ENCODE data around the gene TLR9. TPM values are rescaled to one million over a fixed set of nuclear protein-coding genes. Genes with fewer than 3 reads are reported as not detected.

TLR9 gene
- total RNA-seq, 4 donors from 2014 or later: 0.19 to 0.61 TPM; not detected in 2

GRCh38 chr3:52238761-52239701 lies 13.6 kb upstream of the TLR9 start, which contains the start of gene TWF2:
TSS of gene TWF2 (minus strand) at chr3:52239158. CDS start at chr3:52239016, 142 bp downstream.
- intact Hi-C loops (cut with DNase I; ENCODE audit: low total_unique reads): loop anchor here (10.0 kb wide), 1 partner anchor 46 kb away; the partner anchor contains the start of gene GLYCTK
- DNase-seq (ENCODE audit: low spot score in 2 of 2): peak; percentile 60 to 93
- WGBS, 2 donors: 0 to 1% methylated on average over 18 to 88 of the region's 92 CpGs
- peak within 1 kb of the TSS; percentile 73 for H3K4me3 ChIP-seq (ENCODE audit: low read depth, poor library complexity, severe bottlenecking)
- TF ChIP-seq POLR2A (IDR thresholded peaks at IDR 0.05) (no peak), CTCF (IDR thresholded peaks at IDR 0.05) (no peak)

- peak overlapping the region; percentile 73 for H3K4me3 ChIP-seq (ENCODE audit: low read depth, poor library complexity, severe bottlenecking)
- intact Hi-C loops (cut with DNase I; ENCODE audit: low total_unique reads): loop anchor here (10.0 kb wide), 1 partner anchor 47 kb away; the partner anchor contains the start of gene GLYCTK
- DNase-seq (ENCODE audit: low spot score in 2 of 2): no peak
- WGBS, 2 donors: 4 to 5% methylated on average over 11 of the region's 11 CpGs
- TF ChIP-seq POLR2A (IDR thresholded peaks at IDR 0.05): no peak
- peak in 1 of 3 donors; percentile 13 for TF ChIP-seq CTCF (IDR thresholded peaks at IDR 0.05)
Measured at GRCh38 chr3:52238193-52238760, 12.8 kb upstream of the TLR9 start.

GRCh38 chr3:52237657-52238172 lies 12.3 kb upstream of the TLR9 start:
- intact Hi-C loops (cut with DNase I; ENCODE audit: low total_unique reads): loop anchor here (10.0 kb wide), 1 partner anchor 47 kb away; the partner anchor contains the start of gene GLYCTK
- TF ChIP-seq POLR2A (IDR thresholded peaks at IDR 0.05) (no peak), CTCF (IDR thresholded peaks at IDR 0.05) (no peak)
- H3K4me3 ChIP-seq (ENCODE audit: low read depth, poor library complexity, severe bottlenecking): peak overlapping the region; percentile 73
- 0 to 7% methylated on average over 2 to 3 of the region's 8 CpGs for WGBS, 2 donors
- DNase-seq (ENCODE audit: low spot score in 2 of 2): peak; percentile 79 to 95

GRCh38 chr3:52237006-52237656 lies 11.7 kb upstream of the TLR9 start:
- WGBS, 2 donors: 72 to 81% methylated on average over 6 of the region's 6 CpGs
- DNase-seq (ENCODE audit: low spot score in 2 of 2): no peak
- no peak overlapping the region for H3K4me3 ChIP-seq (ENCODE audit: low read depth, poor library complexity, severe bottlenecking)
- intact Hi-C loops (cut with DNase I; ENCODE audit: low total_unique reads): loop anchor here (10.0 kb wide), 1 partner anchor 48 kb away; the partner anchor contains the start of gene GLYCTK
- TF ChIP-seq POLR2A (IDR thresholded peaks at IDR 0.05): no peak
- TF ChIP-seq CTCF (IDR thresholded peaks at IDR 0.05): no peak

- no peak overlapping the region for H3K4me3 ChIP-seq (ENCODE audit: low read depth, poor library complexity, severe bottlenecking)
- no peak for DNase-seq (ENCODE audit: low spot score in 2 of 2)
- no peak for TF ChIP-seq CTCF (IDR thresholded peaks at IDR 0.05)
- no peak for TF ChIP-seq POLR2A (IDR thresholded peaks at IDR 0.05)
- 76 to 77% methylated on average over 5 of the region's 5 CpGs for WGBS, 2 donors
- intact Hi-C loops (cut with DNase I; ENCODE audit: low total_unique reads): loop anchor here (10.0 kb wide), 1 partner anchor 48 kb away; the partner anchor contains the start of gene GLYCTK
Measured at GRCh38 chr3:52236424-52236886, 11.0 kb upstream of the TLR9 start.

Data from lower leg skin (tissue), 4 donors.